HG03520 (cell line): Measurements from ENCODE around the gene METTL3.
"Not testable (repeated sequence)": the region's sequence is repeated elsewhere in the genome, so short reads cannot be mapped to it uniquely, and the experiment has no call there.

Experiments used
- ATAC-seq: cut with Tn5 transposase; IDR thresholded peaks from one replicate; pipeline ENCODE4 v1.9.1; 2021; ENCODE audit warnings: mild to moderate bottlenecking, moderate library complexity; ENCODE audit not compliant: unreplicated experiment

Gene METTL3

GRCh38 chr14:21510735-21511657 lies at the start of gene METTL3:
METTL3 (minus strand) TSS chr14:21511340; CDS start chr14:21511223, 117 bp downstream.
- ATAC-seq, result peak; percentile 98

DNA sequence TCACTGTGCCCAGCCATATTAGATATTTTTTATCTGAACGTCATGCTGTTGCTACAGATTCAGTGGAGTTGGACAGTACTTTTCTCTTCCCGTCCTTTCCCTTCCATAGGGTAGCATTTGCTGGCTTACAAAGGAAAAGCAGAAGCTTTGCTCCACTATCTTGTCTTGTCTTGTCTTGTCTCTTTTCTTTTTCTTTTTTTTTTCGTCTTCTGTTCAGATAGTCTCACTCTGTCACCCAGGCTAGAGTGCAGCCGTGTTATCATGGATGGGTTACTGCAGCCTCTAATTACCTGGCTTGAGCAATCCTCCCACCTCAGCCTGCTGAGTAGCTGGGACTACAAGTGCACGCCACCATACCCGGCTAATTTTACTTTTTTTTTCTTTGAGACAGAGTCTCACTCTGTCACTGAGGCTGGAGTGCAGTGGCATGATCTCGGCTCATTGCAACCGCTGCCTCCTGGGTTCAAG lies 47.6 kb upstream of the METTL3 start:
- no peak for ATAC-seq

GRCh38 chr14:21557084-21557901 lies 46.2 kb upstream of the METTL3 start:
- ATAC-seq, result peak; percentile 46

GRCh38 chr14:21556378-21557083 lies 45.4 kb upstream of the METTL3 start:
- no peak for ATAC-seq

GRCh38 chr14:21553266-21553665 lies 42.1 kb upstream of the METTL3 start:
- no peak for ATAC-seq

DNA sequence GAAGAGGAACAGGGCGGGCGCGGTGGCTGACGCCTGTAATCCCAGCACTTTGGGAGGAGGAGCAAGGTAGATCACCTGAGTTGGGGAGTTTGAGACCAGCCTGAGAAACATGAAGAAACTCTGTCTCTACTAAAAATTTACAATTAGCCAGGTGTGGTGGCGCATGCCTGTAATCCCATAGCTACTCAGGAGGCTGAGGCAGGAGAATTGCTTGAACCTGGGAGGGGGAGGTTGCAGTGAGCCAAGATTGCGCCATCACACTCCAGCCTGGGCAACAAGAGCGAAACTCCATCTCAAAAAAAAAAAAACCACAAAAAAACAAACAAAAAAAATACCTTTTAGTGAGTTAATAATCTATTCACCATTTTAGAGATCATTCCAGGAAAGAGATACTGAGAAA lies 33.4 kb upstream of the METTL3 start:
- ATAC-seq, result not testable (repeated sequence)

GRCh38 chr14:21543963-21544362 lies 32.8 kb upstream of the METTL3 start:
- no peak for ATAC-seq

GRCh38 chr14:21543521-21543960 lies 32.4 kb upstream of the METTL3 start:
- no peak for ATAC-seq

DNA sequence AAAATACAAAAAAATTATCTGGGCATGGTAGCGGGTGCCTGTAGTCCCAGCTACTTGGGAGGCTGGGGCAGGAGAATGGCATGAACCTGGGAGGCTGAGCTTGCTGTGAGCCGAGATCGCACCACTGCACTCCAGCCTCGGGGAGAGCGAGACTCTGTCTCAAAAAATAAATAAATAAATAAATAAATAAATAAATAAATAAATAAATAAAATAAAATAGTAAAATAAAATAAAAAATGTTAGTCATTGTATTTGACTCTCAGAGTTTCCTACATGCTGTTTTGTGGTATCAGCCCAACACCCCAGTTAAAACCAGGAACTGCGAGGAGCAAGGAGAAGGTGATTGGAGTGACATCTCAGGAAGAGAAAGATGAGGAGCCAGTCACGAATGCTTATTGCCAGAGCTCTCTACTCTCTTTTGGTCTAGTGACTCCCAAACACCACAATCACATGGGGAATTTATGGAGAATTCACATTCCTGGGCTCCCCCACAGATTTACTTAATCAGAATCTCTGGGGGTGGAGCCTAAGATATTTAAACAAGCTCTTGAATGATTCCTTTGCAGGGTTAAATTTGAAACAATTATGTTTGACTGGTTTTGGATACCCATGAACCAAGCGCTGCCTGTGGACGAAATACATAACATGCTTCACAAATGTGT lies 30.4 kb upstream of the METTL3 start:
- no peak for ATAC-seq

- ATAC-seq, result no peak
These were observed 28.2 kb upstream of the METTL3 start for GRCh38 chr14:21539189-21539940.

- no peak for ATAC-seq
These were observed 25.9 kb upstream of the METTL3 start for GRCh38 chr14:21537090-21537424.

- ATAC-seq, result no peak
These were observed 25.4 kb upstream of the METTL3 start for GRCh38 chr14:21536418-21537089.

GRCh38 chr14:21535545-21536417 lies 24.6 kb upstream of the METTL3 start:
- no peak for ATAC-seq

- no peak for ATAC-seq
These were observed 23.4 kb upstream of the METTL3 start for GRCh38 chr14:21534576-21534975.

GRCh38 chr14:21533294-21533693 lies 22.2 kb upstream of the METTL3 start:
- no peak for ATAC-seq

- no peak for ATAC-seq
These were observed 18.4 kb upstream of the METTL3 start for GRCh38 chr14:21529515-21529914.

DNA sequence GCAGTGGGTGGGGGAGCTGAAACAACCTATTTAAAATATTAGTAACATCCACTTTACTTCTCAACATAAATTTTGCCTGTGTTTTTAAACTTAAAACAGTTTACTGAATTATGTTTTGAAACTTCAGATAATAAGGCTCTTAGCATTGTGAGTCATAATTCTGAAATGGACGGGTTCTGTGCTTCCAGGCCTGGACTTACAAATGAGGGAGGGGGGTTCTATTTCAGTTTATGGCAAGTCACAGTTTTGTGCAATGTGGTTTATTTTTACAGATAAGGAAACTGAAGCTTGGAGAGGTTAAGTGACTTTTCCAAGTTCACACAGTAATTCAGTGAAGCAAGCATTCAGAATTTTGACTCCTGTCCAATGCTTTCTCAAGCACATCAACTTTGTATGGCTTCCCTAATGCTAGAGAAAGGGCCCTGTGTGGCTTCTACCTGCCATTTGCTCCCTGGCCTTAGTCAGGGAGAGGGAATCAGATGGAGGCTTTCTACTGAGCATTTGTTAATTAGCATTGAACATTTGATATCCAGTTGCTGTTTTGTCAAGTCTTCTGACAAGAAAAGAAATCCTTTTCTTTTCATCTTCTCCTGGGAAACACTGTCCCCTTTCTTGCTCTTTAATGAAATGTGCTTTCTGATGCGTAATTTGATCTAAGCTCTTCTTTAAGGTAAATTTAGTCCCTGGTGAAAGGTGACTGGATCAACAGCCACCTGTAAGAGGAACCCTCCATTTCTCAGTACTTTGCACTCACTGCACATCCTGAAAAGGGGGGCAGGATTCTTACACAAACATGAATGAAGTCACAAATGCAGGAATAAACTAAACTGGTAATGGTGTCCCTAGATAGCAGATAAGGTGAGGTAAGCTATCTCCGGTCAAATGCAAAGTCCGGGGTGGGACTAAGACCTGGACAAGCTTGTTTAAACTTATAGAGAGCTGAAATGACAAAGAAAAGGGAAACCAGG lies 17.5 kb upstream of the METTL3 start:
- no peak for ATAC-seq
